MM.1S (cell line): ENCODE results near the gene CPXM1.

Experiments used
- DNase-seq: peaks from one replicate; pipeline ENCODE4 v3.0.0-alpha.2; 2015
- H2AFZ ChIP-seq: fragments of 300-600 bp; sonication (generic); 2 replicates; pipeline ENCODE4 v1.6.0; 2016; ENCODE audit warnings: antibody characterized with exemption, low read length
- H3F3A ChIP-seq: fragments of 300-600 bp; sonication (generic); 2 replicates; pipeline ENCODE4 v1.6.1; 2016; ENCODE audit warnings: mild to moderate bottlenecking, antibody characterized with exemption, low read length, moderate library complexity, mixed read lengths; ENCODE audit not compliant: insufficient read depth
- H3K27ac ChIP-seq: fragments of 300-600 bp; sonication (generic); 2 replicates; pipeline ENCODE4 v1.5.1; 2016; ENCODE audit warnings: mild to moderate bottlenecking, low read length
- H3K27me3 ChIP-seq: fragments of 300-600 bp; sonication (generic); replicated peaks from 2 replicates; pipeline ENCODE4 v1.6.0; 2016; ENCODE audit warnings: low read length; ENCODE audit not compliant: insufficient read depth
- H3K36me3 ChIP-seq: fragments of 300-600 bp; sonication (generic); replicated peaks from 2 replicates; pipeline ENCODE4 v1.6.1; 2016; ENCODE audit warnings: mild to moderate bottlenecking, low read length, mixed read lengths; ENCODE audit not compliant: insufficient read depth
- H3K4me1 ChIP-seq: fragments of 300-600 bp; sonication (generic); 2 replicates; pipeline ENCODE4 v1.6.1; 2016; ENCODE audit warnings: low read length, mixed read lengths
- H3K4me2 ChIP-seq: fragments of 300-600 bp; sonication (generic); 2 replicates; pipeline ENCODE4 v1.6.0; 2016; ENCODE audit warnings: low read depth, low read length
- H3K4me3 ChIP-seq: fragments of 300-600 bp; sonication (generic); 2 replicates; pipeline ENCODE4 v1.5.1; 2016; ENCODE audit warnings: low read length, mixed read lengths
- H3K79me2 ChIP-seq: fragments of 300-600 bp; sonication (generic); 2 replicates; pipeline ENCODE4 v1.6.1; 2016; ENCODE audit warnings: mixed run types, low read length, mixed read lengths
- H3K9ac ChIP-seq: fragments of 300-600 bp; sonication (generic); 2 replicates; pipeline ENCODE4 v1.6.1; 2016; ENCODE audit warnings: low read length, mixed read lengths
- H3K9me2 ChIP-seq: fragments of 300-600 bp; sonication (generic); replicated peaks from 2 replicates; pipeline ENCODE4 v1.6.1; 2016; ENCODE audit warnings: mild to moderate bottlenecking, low read length, mixed read lengths; ENCODE audit not compliant: insufficient read depth
- H3K9me3 ChIP-seq: fragments of 300-600 bp; sonication (generic); replicated peaks from 2 replicates; pipeline ENCODE4 v1.6.1; 2016; ENCODE audit warnings: mild to moderate bottlenecking, low read length, mixed read lengths; ENCODE audit not compliant: insufficient read depth
- H4K20me1 ChIP-seq: fragments of 300-600 bp; sonication (generic); 2 replicates; pipeline ENCODE4 v1.6.1; 2016; ENCODE audit warnings: mild to moderate bottlenecking, low read length, moderate library complexity, mixed read lengths; ENCODE audit not compliant: insufficient read depth
- EZH2 ChIP-seq: fragments of 300-600 bp; sonication (generic); optimal IDR thresholded peaks from 2 replicates; pipeline ENCODE3; 2017; ENCODE audit warnings: low read depth, mild to moderate bottlenecking, antibody characterized with exemption, low read length, mixed read lengths
- EZH2phosphoT487 ChIP-seq: fragments of 300-600 bp; sonication (generic); IDR thresholded peaks from 2 replicates; pipeline ENCODE4 v1.6.1; 2018; ENCODE audit warnings: antibody characterized with exemption, low read length
- TF ChIP-seq, protein P1 (sequence below): fragments of 300-600 bp; sonication (generic); IDR thresholded peaks from 2 replicates; pipeline ENCODE4 v1.5.1; 2016; ENCODE audit warnings: antibody characterized with exemption, low read length, mixed read lengths

The CPXM1 gene

DNA sequence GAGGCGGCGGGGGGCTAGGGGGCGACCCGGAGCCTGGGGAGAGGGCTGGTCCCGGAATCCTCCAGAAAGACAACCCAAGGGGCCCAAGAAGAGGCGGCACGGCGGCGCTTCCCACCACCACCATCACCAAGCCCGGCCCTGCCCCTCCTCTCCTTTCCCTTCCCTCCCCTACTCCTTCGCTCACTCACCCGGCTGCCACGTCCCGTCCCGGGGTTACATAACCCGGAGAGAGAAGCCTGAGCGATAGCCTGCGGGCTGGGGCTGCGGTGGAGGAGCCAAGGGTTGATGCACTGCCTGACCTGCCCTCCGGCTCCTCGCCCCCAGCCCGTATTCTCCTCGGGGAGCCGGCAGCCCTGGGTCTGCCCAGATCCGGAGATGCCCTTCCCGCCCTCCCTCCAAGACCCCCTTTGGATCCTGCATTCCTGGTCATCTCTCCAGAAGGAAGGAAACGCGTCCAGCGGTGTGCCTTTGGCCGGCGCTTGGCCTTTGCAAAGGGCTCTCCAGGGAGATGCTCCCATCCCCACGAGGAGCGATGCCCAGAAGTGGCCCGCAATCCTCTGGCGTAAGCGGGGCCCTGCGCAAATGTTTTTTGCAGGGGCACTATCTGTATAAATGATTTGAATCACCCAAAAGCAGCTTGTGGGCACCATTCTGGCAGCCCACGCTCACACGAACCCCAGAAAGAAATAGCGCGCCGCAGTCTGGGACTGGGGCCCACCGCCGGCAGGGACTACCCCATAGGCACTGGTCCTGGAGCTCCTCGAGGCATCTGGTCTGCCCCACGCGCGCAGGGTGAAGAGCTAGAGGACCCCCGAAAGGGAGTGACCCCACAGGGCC, 4.6 kb upstream of the CPXM1 start:
- Histone ChIP-seq H4K20me1 (no peaks in the 10 kb centered on the region), H3K9ac (no peak overlapping the region), H3K27me3 (peaks cover 70% of the 10 kb centered on the region), H3K4me3 (no peak overlapping the region), H2AFZ (no peak overlapping the region), H3F3A (no peaks in the 10 kb centered on the region), H3K4me2 (no peak overlapping the region), H3K79me2 (no peaks in the 10 kb centered on the region), H3K9me2 (no peaks in the 10 kb centered on the region), H3K9me3 (no peaks in the 10 kb centered on the region), H3K4me1 (no peaks in the 10 kb centered on the region), H3K27ac (no peak overlapping the region), H3K36me3 (no peaks in the 10 kb centered on the region)
- no peak for TF ChIP-seq EZH2phosphoT487
- TF ChIP-seq, protein P1, sequence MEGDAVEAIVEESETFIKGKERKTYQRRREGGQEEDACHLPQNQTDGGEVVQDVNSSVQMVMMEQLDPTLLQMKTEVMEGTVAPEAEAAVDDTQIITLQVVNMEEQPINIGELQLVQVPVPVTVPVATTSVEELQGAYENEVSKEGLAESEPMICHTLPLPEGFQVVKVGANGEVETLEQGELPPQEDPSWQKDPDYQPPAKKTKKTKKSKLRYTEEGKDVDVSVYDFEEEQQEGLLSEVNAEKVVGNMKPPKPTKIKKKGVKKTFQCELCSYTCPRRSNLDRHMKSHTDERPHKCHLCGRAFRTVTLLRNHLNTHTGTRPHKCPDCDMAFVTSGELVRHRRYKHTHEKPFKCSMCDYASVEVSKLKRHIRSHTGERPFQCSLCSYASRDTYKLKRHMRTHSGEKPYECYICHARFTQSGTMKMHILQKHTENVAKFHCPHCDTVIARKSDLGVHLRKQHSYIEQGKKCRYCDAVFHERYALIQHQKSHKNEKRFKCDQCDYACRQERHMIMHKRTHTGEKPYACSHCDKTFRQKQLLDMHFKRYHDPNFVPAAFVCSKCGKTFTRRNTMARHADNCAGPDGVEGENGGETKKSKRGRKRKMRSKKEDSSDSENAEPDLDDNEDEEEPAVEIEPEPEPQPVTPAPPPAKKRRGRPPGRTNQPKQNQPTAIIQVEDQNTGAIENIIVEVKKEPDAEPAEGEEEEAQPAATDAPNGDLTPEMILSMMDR, result no peak
- TF ChIP-seq EZH2, result no peak
- DNase-seq, result no peak

DNA sequence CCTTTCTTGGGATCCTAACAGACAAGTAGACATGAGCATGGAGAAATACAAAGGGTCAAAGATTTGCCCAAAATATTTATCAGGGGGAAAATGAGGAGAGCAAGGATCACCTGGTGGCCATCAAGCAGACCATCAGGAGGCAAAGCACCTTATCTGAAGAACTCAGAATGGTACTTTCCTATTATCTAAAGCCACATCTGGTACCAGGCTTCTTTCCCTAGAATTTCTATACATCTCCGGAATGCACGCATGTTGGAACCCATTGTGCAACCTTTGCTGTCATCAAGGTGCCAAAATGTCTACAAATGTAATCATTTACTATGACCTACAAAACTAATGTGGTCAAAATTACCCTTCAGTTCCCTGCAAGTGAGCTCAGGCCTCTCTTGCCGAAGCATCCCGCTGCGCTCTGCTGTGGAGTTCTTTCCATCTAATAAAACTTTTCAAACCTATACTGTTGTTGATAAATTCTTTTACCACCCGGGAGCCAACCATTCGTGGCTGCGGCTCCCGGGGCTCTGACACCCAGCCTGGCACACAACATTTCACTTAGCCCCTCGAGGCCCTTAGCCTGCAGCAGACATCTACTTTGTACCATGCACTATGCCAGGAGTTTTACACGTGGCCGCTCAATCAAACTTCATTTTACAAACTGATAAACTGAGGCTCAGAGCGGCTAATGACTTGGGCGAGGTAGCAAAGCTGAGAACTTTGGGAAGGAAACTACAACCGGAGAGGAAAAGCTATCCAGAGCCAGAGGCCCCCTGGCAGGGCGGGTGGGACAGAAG, 3.8 kb upstream of the CPXM1 start:
- TF ChIP-seq EZH2 (no peak), EZH2phosphoT487 (no peak)
- TF ChIP-seq, protein P1, result no peak
- Histone ChIP-seq H3K9ac (no peak overlapping the region), H2AFZ (no peak overlapping the region), H3K4me2 (no peak overlapping the region), H3K9me3 (no peaks in the 10 kb centered on the region), H3K36me3 (no peaks in the 10 kb centered on the region), H3K27me3 (peaks cover 78% of the 10 kb centered on the region), H3K4me3 (no peak overlapping the region), H3K79me2 (no peaks in the 10 kb centered on the region), H3K4me1 (no peaks in the 10 kb centered on the region), H3F3A (no peaks in the 10 kb centered on the region), H3K9me2 (no peaks in the 10 kb centered on the region), H4K20me1 (no peaks in the 10 kb centered on the region), H3K27ac (no peak overlapping the region)
- no peak for DNase-seq

DNA sequence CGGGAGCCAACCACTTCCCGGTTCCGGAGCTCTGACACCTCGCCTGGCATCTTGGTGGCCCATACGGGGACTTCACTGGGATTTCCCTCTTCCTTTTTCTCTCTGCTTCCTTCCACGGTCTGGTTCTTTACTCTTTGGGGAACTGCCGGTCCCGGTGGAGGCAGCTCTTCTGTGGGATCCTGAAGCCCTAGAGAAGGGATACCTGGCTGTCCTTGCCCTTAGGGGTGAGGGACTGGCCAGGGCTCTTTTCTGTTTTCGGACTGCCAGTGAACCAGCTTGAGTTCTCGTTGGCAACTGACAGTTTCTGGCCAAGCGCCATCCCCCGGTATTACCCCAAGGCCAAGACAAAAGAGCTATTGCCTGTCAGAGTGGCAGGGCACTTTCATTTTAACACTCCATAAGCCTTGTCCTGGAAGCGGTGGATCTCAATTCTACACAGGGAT, 880 bp upstream of the CPXM1 start:
- 0 out of 2 replicates have a peak overlapping the region, but pooled peaks have one; percentile 19 for H2AFZ ChIP-seq
- H3K27me3 ChIP-seq, result peaks cover 94% of the 10 kb centered on the region
- no peaks in the 10 kb centered on the region for H3F3A ChIP-seq
- no peaks in the 10 kb centered on the region for H3K9me2 ChIP-seq
- no peaks in the 10 kb centered on the region for H3K4me1 ChIP-seq
- H3K36me3 ChIP-seq, result no peaks in the 10 kb centered on the region
- H3K9me3 ChIP-seq, result no peaks in the 10 kb centered on the region
- peak overlapping the region; percentile 13; the same call in 1 of the 2 replicates for H3K4me2 ChIP-seq
- no peak overlapping the region for H3K27ac ChIP-seq
- no peaks in the 10 kb centered on the region for H3K79me2 ChIP-seq
- DNase-seq, result no peak
- no peak overlapping the region for H3K9ac ChIP-seq
- H3K4me3 ChIP-seq, result no peak overlapping the region
- no peak for TF ChIP-seq EZH2phosphoT487
- no peak for TF ChIP-seq EZH2
- TF ChIP-seq, protein P1, result no peak
- H4K20me1 ChIP-seq, result no peaks in the 10 kb centered on the region
